Hematopoietic multipotent progenitor cell treated with erythropoietin and hydrocortisone succinate and interleukin-3 and kit ligand, for 15 days (in vitro differentiated cells): Measurements from ENCODE around the gene GFPT2.

Experiments
- DNase-seq: peaks from one replicate; pipeline ENCODE4 v3.0.0-alpha.2; 2015; ENCODE audit warnings: low spot score

The GFPT2 gene

GRCh38 chr5:180332861-180333260 lies 20.3 kb downstream of the GFPT2 start:
- no peak for DNase-seq

GRCh38 chr5:180332051-180332517 lies 21.1 kb downstream of the GFPT2 start:
- DNase-seq, result no peak

- no peak for DNase-seq
Observed at GRCh38 chr5:180331647-180331950, 21.5 kb downstream of the GFPT2 start.

- no peak for DNase-seq
Observed at GRCh38 chr5:180330810-180331646, 22.1 kb downstream of the GFPT2 start.

GRCh38 chr5:180330270-180330648 lies 22.9 kb downstream of the GFPT2 start:
- no peak for DNase-seq

- no peak for DNase-seq
Observed at GRCh38 chr5:180329606-180330269, 23.4 kb downstream of the GFPT2 start.

- DNase-seq, result no peak
Observed at GRCh38 chr5:180329138-180329435, 24.0 kb downstream of the GFPT2 start.

GRCh38 chr5:180328296-180329137 lies 24.6 kb downstream of the GFPT2 start:
- DNase-seq, result peak; percentile 81

GRCh38 chr5:180326989-180327565 lies 26.1 kb downstream of the GFPT2 start:
- DNase-seq, result no peak

- no peak for DNase-seq
Observed at GRCh38 chr5:180324601-180324950, 28.6 kb downstream of the GFPT2 start.

- DNase-seq, result no peak
Observed at GRCh38 chr5:180323941-180324600, 29.1 kb downstream of the GFPT2 start.

GRCh38 chr5:180323160-180323559 lies 30.0 kb downstream of the GFPT2 start:
- no peak for DNase-seq

- no peak for DNase-seq
Observed at GRCh38 chr5:180318456-180319089, 34.6 kb downstream of the GFPT2 start.

- no peak for DNase-seq
Observed at GRCh38 chr5:180316586-180316985, 36.5 kb downstream of the GFPT2 start.

GRCh38 chr5:180315762-180316212 lies 37.3 kb downstream of the GFPT2 start:
- DNase-seq, result peak; percentile 72

- DNase-seq, result peak; percentile 25
Observed at GRCh38 chr5:180313677-180314505, 39.2 kb downstream of the GFPT2 start.

GRCh38 chr5:180311216-180311615 lies 41.9 kb downstream of the GFPT2 start:
- DNase-seq, result no peak

GRCh38 chr5:180306796-180307195 lies 46.3 kb downstream of the GFPT2 start:
- no peak for DNase-seq

GRCh38 chr5:180305481-180305880 lies 47.7 kb downstream of the GFPT2 start:
- no peak for DNase-seq
